H1 (cell line): ENCODE results near the gene SERINC1.

Experiments used
- CHD2 ChIP-seq: IDR thresholded peaks from 2 replicates; pipeline ENCODE4 v1.6.1; 2012; ENCODE audit warnings: low read length, improper control_type of control experiment
- EP300 ChIP-seq, 2 experiments: IDR thresholded peaks; 1 replicate in 1 of 2; 2 replicates in 1 of 2; pipeline ENCODE4 v1.6.1; 2011 to 2012; ENCODE audit warnings: low read depth in 2 of 2, low read length in 2 of 2, mild to moderate bottlenecking in 2 of 2, borderline replicate concordance in 1 of 2, inconsistent platforms in 1 of 2, moderate library complexity in 1 of 2
- EZH2 ChIP-seq: fragments of 200-600 bp; sonication (generic); IDR thresholded peaks from 2 replicates; pipeline ENCODE4 v1.7.1; 2012; ENCODE audit warnings: low read depth, mild to moderate bottlenecking, moderate library complexity, low read length, inconsistent platforms; ENCODE audit not compliant: severe bottlenecking
- POLR2A ChIP-seq, 2 experiments: IDR thresholded peaks; 1 replicate in 1 of 2; 2 replicates in 1 of 2; pipeline ENCODE4 v1.6.1; 2011; ENCODE audit warnings: low read depth in 2 of 2, low read length in 2 of 2, mild to moderate bottlenecking in 2 of 2; ENCODE audit errors: control extremely low read depth in 1 of 2
- RAD21 ChIP-seq, 2 experiments: IDR thresholded peaks in 1 of 2; conservative IDR thresholded peaks in 1 of 2; 2 replicates each; pipeline ENCODE4 v1.6.1; 2011; ENCODE audit warnings: low read depth in 2 of 2, low read length in 2 of 2, improper control_type of control experiment in 1 of 2, inconsistent platforms in 1 of 2, mild to moderate bottlenecking in 1 of 2, moderate library complexity in 1 of 2
- SIN3A ChIP-seq, 2 experiments: IDR thresholded peaks in 1 of 2; conservative IDR thresholded peaks in 1 of 2; 2 replicates each; pipeline ENCODE4 v1.6.1; 2011 to 2012; ENCODE audit warnings: low read length in 2 of 2, improper control_type of control experiment in 1 of 2, low read depth in 1 of 2, mild to moderate bottlenecking in 1 of 2
- TF ChIP-seq, protein P1 (sequence below), 3 experiments: IDR thresholded peaks; 1 replicate in 2 of 3; 2 replicates in 1 of 3; pipeline versions ENCODE4 v1.5.1 to v1.6.1; 2011; ENCODE audit warnings: low read length in 3 of 3, mild to moderate bottlenecking in 3 of 3, inconsistent platforms in 2 of 3, low read depth in 1 of 3, moderate library complexity in 1 of 3; ENCODE audit not compliant: insufficient read depth in 1 of 3; ENCODE audit errors: control extremely low read depth in 1 of 3

DNA sequence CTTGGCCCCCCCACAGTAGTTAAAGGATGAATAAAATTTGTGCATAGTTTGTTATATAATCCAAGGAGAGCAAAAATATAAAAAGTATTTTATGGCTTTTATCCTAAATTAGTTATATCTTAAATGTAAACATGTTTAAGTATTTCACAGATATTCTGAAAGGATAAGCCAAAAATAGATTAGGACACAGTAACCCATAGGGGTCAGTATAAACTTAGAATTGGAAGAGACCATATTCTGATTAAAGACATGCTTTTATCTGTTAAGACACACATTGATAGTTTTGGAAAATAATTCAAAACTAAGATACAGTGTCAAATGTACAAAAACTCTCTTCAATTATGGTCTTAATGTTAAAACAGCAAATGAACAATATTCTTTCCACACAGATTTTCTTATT lies 4.5 kb upstream of the SERINC1 start:
- no peak for TF ChIP-seq POLR2A (IDR thresholded peaks at IDR 0.05; ENCODE audit: control extremely low read depth in 1 of 2, low read depth in 2 of 2, low read length in 2 of 2)
- TF ChIP-seq EZH2, result no peak
- TF ChIP-seq, protein P1, sequence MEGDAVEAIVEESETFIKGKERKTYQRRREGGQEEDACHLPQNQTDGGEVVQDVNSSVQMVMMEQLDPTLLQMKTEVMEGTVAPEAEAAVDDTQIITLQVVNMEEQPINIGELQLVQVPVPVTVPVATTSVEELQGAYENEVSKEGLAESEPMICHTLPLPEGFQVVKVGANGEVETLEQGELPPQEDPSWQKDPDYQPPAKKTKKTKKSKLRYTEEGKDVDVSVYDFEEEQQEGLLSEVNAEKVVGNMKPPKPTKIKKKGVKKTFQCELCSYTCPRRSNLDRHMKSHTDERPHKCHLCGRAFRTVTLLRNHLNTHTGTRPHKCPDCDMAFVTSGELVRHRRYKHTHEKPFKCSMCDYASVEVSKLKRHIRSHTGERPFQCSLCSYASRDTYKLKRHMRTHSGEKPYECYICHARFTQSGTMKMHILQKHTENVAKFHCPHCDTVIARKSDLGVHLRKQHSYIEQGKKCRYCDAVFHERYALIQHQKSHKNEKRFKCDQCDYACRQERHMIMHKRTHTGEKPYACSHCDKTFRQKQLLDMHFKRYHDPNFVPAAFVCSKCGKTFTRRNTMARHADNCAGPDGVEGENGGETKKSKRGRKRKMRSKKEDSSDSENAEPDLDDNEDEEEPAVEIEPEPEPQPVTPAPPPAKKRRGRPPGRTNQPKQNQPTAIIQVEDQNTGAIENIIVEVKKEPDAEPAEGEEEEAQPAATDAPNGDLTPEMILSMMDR (IDR thresholded peaks at IDR 0.05; ENCODE audit: control extremely low read depth in 1 of 3, insufficient read depth in 1 of 3, low read depth in 1 of 3, low read length in 3 of 3), result peak in 2 of 3 experiments; percentile 16 to 32; a peak in 2 of 4 replicates
- TF ChIP-seq CHD2, result no peak
- no peak for TF ChIP-seq SIN3A (conservative IDR thresholded peaks at IDR 0.05 in 1 of 2, IDR thresholded peaks at IDR 0.05 in 1 of 2; ENCODE audit: low read depth in 1 of 2, low read length in 2 of 2)
- no peak for TF ChIP-seq EP300 (IDR thresholded peaks at IDR 0.05; ENCODE audit: borderline replicate concordance in 1 of 2, low read depth in 2 of 2, low read length in 2 of 2)
- TF ChIP-seq RAD21 (IDR thresholded peaks at IDR 0.05 in 1 of 2, conservative IDR thresholded peaks at IDR 0.05 in 1 of 2; ENCODE audit: low read depth in 2 of 2, low read length in 2 of 2), result peak in 1 of 2 experiments; percentile 53; a peak in 3 of 4 replicates
